OCI-LY3 (cell line): Measurements from ENCODE around the gene TP53I11.

Source experiments
- EZH2phosphoT487 ChIP-seq: fragments of 200-600 bp; shearing (Covaris generic); IDR thresholded peaks from 2 replicates; pipeline ENCODE4 v1.6.1; 2018; ENCODE audit warnings: antibody characterized with exemption, mixed run types, low read depth
- TF ChIP-seq, protein P1 (sequence below): fragments of 200-600, 300-600 bp; sonication (generic); IDR thresholded peaks from 2 replicates; pipeline ENCODE4 v1.5.1; 2014; ENCODE audit warnings: antibody characterized with exemption, low read length, low read depth

DNA sequence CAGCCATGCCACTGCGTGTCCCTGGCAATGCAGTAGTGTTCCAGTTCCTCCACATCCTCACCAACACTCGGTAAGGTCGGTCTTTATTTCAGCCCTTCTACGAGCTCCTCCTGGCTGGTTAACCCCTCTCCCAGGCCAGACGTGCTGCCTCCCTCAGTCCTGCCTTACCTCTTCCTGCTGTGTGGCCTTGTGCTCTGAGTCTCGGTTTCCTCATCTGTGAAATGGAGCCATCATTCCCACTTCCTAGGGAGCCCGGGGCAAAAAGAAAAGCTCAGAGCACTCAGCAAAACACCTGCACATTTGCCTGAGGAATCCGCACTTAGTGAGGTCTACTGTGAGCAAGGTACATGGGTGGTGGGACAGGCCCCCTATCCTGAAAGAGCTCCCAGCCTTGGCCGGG is 9.8 kb downstream of the TP53I11 start:
- TF ChIP-seq, protein P1, sequence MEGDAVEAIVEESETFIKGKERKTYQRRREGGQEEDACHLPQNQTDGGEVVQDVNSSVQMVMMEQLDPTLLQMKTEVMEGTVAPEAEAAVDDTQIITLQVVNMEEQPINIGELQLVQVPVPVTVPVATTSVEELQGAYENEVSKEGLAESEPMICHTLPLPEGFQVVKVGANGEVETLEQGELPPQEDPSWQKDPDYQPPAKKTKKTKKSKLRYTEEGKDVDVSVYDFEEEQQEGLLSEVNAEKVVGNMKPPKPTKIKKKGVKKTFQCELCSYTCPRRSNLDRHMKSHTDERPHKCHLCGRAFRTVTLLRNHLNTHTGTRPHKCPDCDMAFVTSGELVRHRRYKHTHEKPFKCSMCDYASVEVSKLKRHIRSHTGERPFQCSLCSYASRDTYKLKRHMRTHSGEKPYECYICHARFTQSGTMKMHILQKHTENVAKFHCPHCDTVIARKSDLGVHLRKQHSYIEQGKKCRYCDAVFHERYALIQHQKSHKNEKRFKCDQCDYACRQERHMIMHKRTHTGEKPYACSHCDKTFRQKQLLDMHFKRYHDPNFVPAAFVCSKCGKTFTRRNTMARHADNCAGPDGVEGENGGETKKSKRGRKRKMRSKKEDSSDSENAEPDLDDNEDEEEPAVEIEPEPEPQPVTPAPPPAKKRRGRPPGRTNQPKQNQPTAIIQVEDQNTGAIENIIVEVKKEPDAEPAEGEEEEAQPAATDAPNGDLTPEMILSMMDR, result no peak
- TF ChIP-seq EZH2phosphoT487, result no peak
